GM10248 (cell line): ENCODE data around the gene CEBPB.

Source experiments
- CTCF ChIA-PET: fragments of 300-600 bp; sonication (Branson Sonifier 250); formaldehyde crosslinking; extraction: SDS; loops from one replicate; lab custom pipeline; 2021; ENCODE audit warnings: antibody characterized with exemption; lab: Yijun Ruan, JAX
- POLR2A ChIA-PET: fragments of 350-650 bp; sonication (Branson Sonifier 250); formaldehyde crosslinking; extraction: SDS; loops from one replicate; lab custom pipeline; 2020; ENCODE audit warnings: antibody characterized with exemption; lab: Yijun Ruan, JAX
- DNase-seq: peaks from one replicate; pipeline ENCODE4 v3.0.0; 2012; ENCODE audit errors: extremely low spot score
- CTCF ChIP-seq: IDR thresholded peaks from 2 replicates; pipeline ENCODE4 v1.5.1; 2012; ENCODE audit warnings: mild to moderate bottlenecking, low read depth; ENCODE audit errors: extremely low read depth, missing control alignments, control extremely low read depth

The CEBPB gene

GRCh38 chr20:50195524-50196120, 5.0 kb downstream of the CEBPB start:
- no peak for DNase-seq
- ChIA-PET CTCF (interaction anchor here (2.8 kb wide), 1 partner anchor 269 kb away, joined by 9 read pairs; no protein-coding TSS in a partner anchor), POLR2A (no interaction called here)
- no peak for TF ChIP-seq CTCF

GRCh38 chr20:50196248-50196647, 5.6 kb downstream of the CEBPB start:
- TF ChIP-seq CTCF: no peak
- CTCF ChIA-PET: interaction anchor here (2.8 kb wide), 1 partner anchor 268 kb away, joined by 9 read pairs; no protein-coding TSS in a partner anchor
- POLR2A ChIA-PET: no interaction called here
- DNase-seq: no peak

DNA sequence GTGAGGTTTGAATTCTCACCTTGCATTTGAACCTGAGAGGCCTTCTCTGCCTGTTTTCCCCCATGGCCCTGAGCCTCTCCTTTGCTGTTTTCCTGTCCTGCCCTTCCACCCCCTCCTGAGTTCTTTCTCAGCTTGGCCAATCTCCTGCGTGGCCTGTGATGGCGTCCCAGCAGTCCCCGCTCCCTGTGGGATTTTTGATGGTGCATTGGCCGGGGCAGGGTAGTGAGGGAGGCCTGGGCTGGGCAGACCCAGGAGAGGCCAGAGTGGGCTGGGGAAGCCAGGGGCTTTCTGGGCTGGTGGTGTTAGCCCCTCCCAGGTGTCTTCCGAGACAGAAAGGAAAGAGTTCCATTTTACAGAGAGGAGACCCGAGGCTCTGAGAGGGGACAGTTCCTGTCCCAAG, 6.3 kb downstream of the CEBPB start:
- POLR2A ChIA-PET: no interaction called here
- DNase-seq: no peak
- CTCF ChIA-PET: interaction anchor here (2.8 kb wide), 1 partner anchor 267 kb away, joined by 9 read pairs; no protein-coding TSS in a partner anchor
- TF ChIP-seq CTCF: no peak

- no peak for TF ChIP-seq CTCF
- CTCF ChIA-PET: interaction anchor here (2.8 kb wide), 1 partner anchor 267 kb away, joined by 9 read pairs; no protein-coding TSS in a partner anchor
- no peak for DNase-seq
- POLR2A ChIA-PET: no interaction called here
Observed at GRCh38 chr20:50197463-50198179, 7.0 kb downstream of the CEBPB start.

- ChIA-PET POLR2A (no interaction called here), CTCF (no interaction called here)
- DNase-seq: no peak
- TF ChIP-seq CTCF: no peak
Observed at GRCh38 chr20:50198180-50198666, 7.6 kb downstream of the CEBPB start.

DNA sequence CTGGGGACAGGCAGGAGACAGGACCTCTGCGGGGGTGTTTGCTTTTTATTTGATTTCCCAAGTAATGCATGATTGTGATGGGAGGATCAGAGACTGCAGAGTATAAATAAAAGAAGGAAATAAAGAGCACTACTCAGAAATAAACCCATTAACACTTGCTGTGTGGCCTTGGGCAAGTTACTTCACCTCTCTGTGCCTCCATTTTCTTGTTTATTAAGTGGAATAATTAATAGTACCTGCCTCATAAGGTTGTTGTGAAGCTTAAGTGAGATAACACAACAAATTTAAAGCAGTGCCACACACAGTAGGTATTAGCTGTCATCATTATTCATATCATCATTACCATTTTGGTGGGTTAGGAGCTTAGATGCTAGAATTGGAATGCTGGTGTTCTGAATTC, 8.1 kb downstream of the CEBPB start:
- CTCF ChIA-PET: interaction anchor here (1.4 to 3.3 kb wide), 2 partner anchors 10 to 202 kb away, joined by 4 to 11 read pairs; partner anchors contain the start of gene CEBPB
- no peak for TF ChIP-seq CTCF
- POLR2A ChIA-PET: no interaction called here

More for the DNA sequence above, 8.1 kb downstream of the CEBPB start:
- no peak for DNase-seq
